Activated CD4-positive, alpha-beta T cell treated with anti-CD3 and anti-CD28 coated beads, Interleukin-2, amount 50 U/mL, for 16 hours (primary cell): ENCODE measurements around the gene ARFRP1.
A peak's percentile ranks its signal among the peaks of the same experiment; 100 is the strongest.
"Not testable (repeated sequence)": the region's sequence is repeated elsewhere in the genome, so short reads cannot be mapped to it uniquely, and the experiment has no call there.

Experiments
- DNase-seq: peaks from one replicate; pipeline ENCODE4 v3.0.0-alpha.2; 2020

The ARFRP1 gene

GRCh38 chr20:63732118-63733095 lies 24.6 kb upstream of the ARFRP1 start:
- DNase-seq, result no peak

- no peak for DNase-seq
Observed at GRCh38 chr20:63731410-63731809, 23.6 kb upstream of the ARFRP1 start.

- DNase-seq, result not testable (repeated sequence)
Observed at GRCh38 chr20:63730189-63730733, 22.5 kb upstream of the ARFRP1 start.

- not testable (repeated sequence) for DNase-seq
Observed at GRCh38 chr20:63722967-63723622, 15.3 kb upstream of the ARFRP1 start.

GRCh38 chr20:63718996-63719395 lies 11.2 kb upstream of the ARFRP1 start:
- DNase-seq, result no peak

- DNase-seq, result no peak
Observed at GRCh38 chr20:63714858-63715257, 7.1 kb upstream of the ARFRP1 start.

- no peak for DNase-seq
Observed at GRCh38 chr20:63712191-63712590, 4.4 kb upstream of the ARFRP1 start.

GRCh38 chr20:63711085-63711645 lies 3.4 kb upstream of the ARFRP1 start:
- no peak for DNase-seq

- no peak for DNase-seq
Observed at GRCh38 chr20:63709149-63709527, 1.4 kb upstream of the ARFRP1 start.

- no peak for DNase-seq
Observed at GRCh38 chr20:63708301-63709148, 749 bp upstream of the ARFRP1 start.

- DNase-seq, result peak; percentile 66
Observed at GRCh38 chr20:63706852-63707557, 771 bp downstream of the ARFRP1 start.

GRCh38 chr20:63706027-63706695 lies 1.6 kb downstream of the ARFRP1 start:
- DNase-seq, result no peak

- no peak for DNase-seq
Observed at GRCh38 chr20:63705232-63706026, 2.3 kb downstream of the ARFRP1 start.

- no peak for DNase-seq
Observed at GRCh38 chr20:63704749-63705117, 3.0 kb downstream of the ARFRP1 start.

GRCh38 chr20:63703976-63704748 lies 3.6 kb downstream of the ARFRP1 start:
- DNase-seq, result no peak

GRCh38 chr20:63703471-63703975 lies 4.3 kb downstream of the ARFRP1 start:
- DNase-seq, result no peak

- no peak for DNase-seq
Observed at GRCh38 chr20:63702751-63703470, 4.9 kb downstream of the ARFRP1 start.

- no peak for DNase-seq
Observed at GRCh38 chr20:63702036-63702665, 5.6 kb downstream of the ARFRP1 start.
